CD14-positive monocyte (primary cell): Measurements from ENCODE around the gene CXorf65. TPM values are rescaled to one million over a fixed set of nuclear protein-coding genes. Genes with fewer than 3 reads are reported as not detected.
A peak's percentile ranks its signal among the peaks of the same experiment; 100 is the strongest.

Source experiments
- DNase-seq, 3 donors: peaks; one replicate each; pipeline ENCODE4 v3.0.0-alpha.2; 2011 to 2022
- H2AFZ ChIP-seq: 2 replicates; pipeline ENCODE4 v1.6.0; 2012; ENCODE audit warnings: mild to moderate bottlenecking, low read depth, low read length, inconsistent platforms; ENCODE audit not compliant: insufficient read depth, poor library complexity, severe bottlenecking
- H3K27ac ChIP-seq, 2 donors: 1 replicate in 1 of 2; 2 replicates in 1 of 2; pipeline ENCODE4 v1.5.1; 2012 to 2013; ENCODE audit warnings: low read length in 2 of 2, control low read depth in 1 of 2, inconsistent platforms in 1 of 2, low read depth in 1 of 2, mild to moderate bottlenecking in 1 of 2
- H3K27me3 ChIP-seq, 2 donors: one replicate each; pipeline versions ENCODE4 v1.6.0 to v1.6.1; 2011 to 2013; ENCODE audit warnings: low read length in 2 of 2; ENCODE audit not compliant: control insufficient read depth in 2 of 2, insufficient read depth in 2 of 2
- H3K36me3 ChIP-seq, 2 donors: replicated peaks in 1 of 2; 1 replicate in 1 of 2; 2 replicates in 1 of 2; pipeline versions ENCODE4 v1.5.1 to v1.6.1; 2012 to 2013; ENCODE audit warnings: low read length in 2 of 2, control low read depth in 1 of 2, inconsistent platforms in 1 of 2, mild to moderate bottlenecking in 1 of 2; ENCODE audit not compliant: insufficient read depth in 2 of 2, control insufficient read depth in 1 of 2
- H3K4me1 ChIP-seq, 2 donors: 1 replicate in 1 of 2; 2 replicates in 1 of 2; pipeline versions ENCODE4 v1.5.1 to v1.6.1; 2012 to 2013; ENCODE audit warnings: low read length in 2 of 2, control low read depth in 1 of 2, inconsistent platforms in 1 of 2, mild to moderate bottlenecking in 1 of 2, moderate library complexity in 1 of 2; ENCODE audit not compliant: insufficient read depth in 2 of 2, control insufficient read depth in 1 of 2
- H3K4me2 ChIP-seq: replicated peaks from 2 replicates; pipeline ENCODE3; 2012; ENCODE audit warnings: low read length, moderate library complexity, mild to moderate bottlenecking; ENCODE audit not compliant: poor library complexity, severe bottlenecking; ENCODE audit errors: extremely low read depth
- H3K4me3 ChIP-seq, 3 experiments: fragments of 200-600 bp in 1 of 3; sonication (generic) in 1 of 3; replicated peaks in 1 of 3; 1 replicate in 2 of 3; 2 replicates in 1 of 3; pipeline ENCODE4 v1.5.1; 2011 to 2013; ENCODE audit warnings: low read length in 3 of 3, mild to moderate bottlenecking in 3 of 3, control low read depth in 2 of 3, low read depth in 2 of 3, inconsistent platforms in 1 of 3, moderate library complexity in 1 of 3
- H3K79me2 ChIP-seq: 2 replicates; pipeline ENCODE4 v1.6.0; 2012; ENCODE audit warnings: mild to moderate bottlenecking, control low read depth, inconsistent platforms, low read length, moderate library complexity; ENCODE audit not compliant: insufficient read depth
- H3K9ac ChIP-seq: 2 replicates; pipeline ENCODE4 v1.6.0; 2017; ENCODE audit warnings: low read length, mild to moderate bottlenecking; ENCODE audit not compliant: insufficient read depth, poor library complexity, severe bottlenecking
- H3K9me3 ChIP-seq, 2 donors: replicated peaks in 1 of 2; 1 replicate in 1 of 2; 2 replicates in 1 of 2; pipeline versions ENCODE4 v1.5.1 to v1.6.1; 2012 to 2013; ENCODE audit warnings: low read length in 2 of 2, control low read depth in 1 of 2; ENCODE audit not compliant: control insufficient read depth in 1 of 2, insufficient read depth in 1 of 2
- H4K20me1 ChIP-seq: 2 replicates; pipeline ENCODE4 v1.6.0; 2012; ENCODE audit warnings: mild to moderate bottlenecking, low read length, control low read depth, moderate library complexity; ENCODE audit not compliant: insufficient read depth
- H3K27ac Mint-ChIP-seq, 7 donors: one replicate each; pipeline ENCODE4 v1.8.0; 2020; ENCODE audit warnings: mild to moderate bottlenecking in 7 of 7, mixed read lengths in 7 of 7, moderate library complexity in 6 of 7, inconsistent platforms in 2 of 7
- H3K27me3 Mint-ChIP-seq, 3 donors: one replicate each; pipeline ENCODE4 v1.8.0; 2021 to 2022; ENCODE audit warnings: low read depth in 3 of 3, mild to moderate bottlenecking in 3 of 3, mixed read lengths in 3 of 3, moderate library complexity in 3 of 3, inconsistent platforms in 1 of 3
- H3K36me3 Mint-ChIP-seq, 2 donors: one replicate each; pipeline ENCODE4 v1.8.0; 2020; ENCODE audit warnings: mixed read lengths in 2 of 2, inconsistent platforms in 1 of 2, mild to moderate bottlenecking in 1 of 2
- H3K4me1 Mint-ChIP-seq: one replicate; pipeline ENCODE4 v1.8.0; 2020; ENCODE audit warnings: mild to moderate bottlenecking, mixed read lengths
- H3K4me3 Mint-ChIP-seq, 2 donors: one replicate each; pipeline ENCODE4 v1.8.0; 2020; ENCODE audit warnings: mild to moderate bottlenecking in 2 of 2, mixed read lengths in 2 of 2, moderate library complexity in 1 of 2
- H3K9me3 Mint-ChIP-seq, 7 donors: one replicate each; pipeline ENCODE4 v1.8.0; 2020 to 2022; ENCODE audit warnings: mixed read lengths in 7 of 7, mild to moderate bottlenecking in 6 of 7, moderate library complexity in 6 of 7, inconsistent platforms in 2 of 7
- CTCF ChIP-seq: fragments of 200-600 bp; IDR thresholded peaks from one replicate; pipeline ENCODE4 v1.8.0; 2022; ENCODE audit warnings: antibody characterized with exemption, mild to moderate bottlenecking
- WGBS: methylation state at CpG from one replicate; pipeline ENCODE4 v1.1.5; 2013; ENCODE audit warnings: missing lambda C conversion rate; ENCODE audit not compliant: insufficient coverage; 5-methylcytosine and 5-hydroxymethylcytosine counted together
- intact Hi-C, 2 donors: fragments of 100-400 bp; cut with micrococcal nuclease; formaldehyde crosslinking; loops; one replicate each; pipeline versions ENCODE4 v1.15.0 to v1.15.1; 2023
- polyA plus RNA-seq, 3 donors: library from polyadenylated mRNA; depleted of rRNA in 1 of 3; unstranded in 2 of 3; stranded (reverse) in 1 of 3; fragments of 300-500 nt in 2 of 3; fragments of >200 nt in 1 of 3; fragmentation: Illumina TruSeq in 2 of 3; gene quantifications; 1 replicate in 2 of 3; 2 replicates in 1 of 3; pipeline ENCODE4 v1.2.3, GENCODE V29; 2012 to 2021

CXorf65 gene
- polyA plus RNA-seq, 3 donors, result 3.8 TPM; not detected in 2

GRCh38 chrX:71107762-71108360, 1.3 kb upstream of the CXorf65 start:
- Mint-ChIP-seq H3K27me3 (peaks cover 0 to 3% (median 0%) of the 10 kb centered on the region in 3 donors), H3K27ac (peak overlapping the region in 2 of 7 donors; percentile 1 to 26), H3K36me3 (peaks cover 0 to 15% of the 10 kb centered on the region in 2 donors), H3K4me1 (peaks cover 82% of the 10 kb centered on the region), H3K4me3 (peak overlapping the region in 1 of 2 donors; percentile 24), H3K9me3 (peaks cover 0 to 1% (median 0%) of the 10 kb centered on the region in 7 donors)
- no peak overlapping the region for H3K9ac ChIP-seq
- no peak overlapping the region for H3K27ac ChIP-seq
- intact Hi-C loops, result no loop called here
- no peak overlapping the region for H2AFZ ChIP-seq
- no peak overlapping the region for H3K4me3 ChIP-seq
- H3K4me2 ChIP-seq, result peak overlapping the region; percentile 34
- no peaks in the 10 kb centered on the region for H3K27me3 ChIP-seq
- H3K9me3 ChIP-seq, result no peaks in the 10 kb centered on the region
- WGBS, result 0% methylated on average over 1 of the region's 9 CpGs
- DNase-seq, result no peak
- no peak for TF ChIP-seq CTCF
- peaks cover 0 to 2% of the 10 kb centered on the region in 2 donors for H3K36me3 ChIP-seq
- no peaks in the 10 kb centered on the region for H4K20me1 ChIP-seq
- H3K4me1 ChIP-seq, result peaks cover 73 to 79% of the 10 kb centered on the region in 2 donors
- peaks cover 7% of the 10 kb centered on the region for H3K79me2 ChIP-seq

GRCh38 chrX:71107245-71107644, 705 bp upstream of the CXorf65 start:
- Histone ChIP-seq H3K79me2 (peaks cover 7% of the 10 kb centered on the region), H3K27me3 (no peaks in the 10 kb centered on the region), H3K36me3 (peaks cover 0 to 2% of the 10 kb centered on the region in 2 donors), H4K20me1 (no peaks in the 10 kb centered on the region), H2AFZ (no peak overlapping the region), H3K4me2 (no peak overlapping the region), H3K4me1 (peaks cover 71 to 77% of the 10 kb centered on the region in 2 donors), H3K4me3 (no peak overlapping the region), H3K9me3 (no peaks in the 10 kb centered on the region), H3K9ac (no peak overlapping the region), H3K27ac (no peak overlapping the region)
- H3K27ac Mint-ChIP-seq, result peak overlapping the region in 2 of 7 donors; percentile 15 to 46
- peaks cover 0 to 1% (median 0%) of the 10 kb centered on the region in 7 donors for H3K9me3 Mint-ChIP-seq
- no peak for DNase-seq
- H3K4me1 Mint-ChIP-seq, result peaks cover 83% of the 10 kb centered on the region
- H3K4me3 Mint-ChIP-seq, result no peak overlapping the region
- H3K27me3 Mint-ChIP-seq, result peaks cover 0 to 3% (median 0%) of the 10 kb centered on the region in 3 donors
- TF ChIP-seq CTCF, result no peak
- peaks cover 0 to 15% of the 10 kb centered on the region in 2 donors for H3K36me3 Mint-ChIP-seq
- no CpG with 5 or more reads among the region's 4 CpGs for WGBS
- intact Hi-C loops, result no loop called here
